GM12801 (cell line): ENCODE results near the gene TMEM38A.

Experiments used
- TF ChIP-seq, protein P1 (sequence below): IDR thresholded peaks from one replicate; pipeline ENCODE4 v1.5.1; 2011; ENCODE audit warnings: control low read depth; ENCODE audit not compliant: insufficient read length; ENCODE audit errors: extremely low read depth

TMEM38A gene, protein sequence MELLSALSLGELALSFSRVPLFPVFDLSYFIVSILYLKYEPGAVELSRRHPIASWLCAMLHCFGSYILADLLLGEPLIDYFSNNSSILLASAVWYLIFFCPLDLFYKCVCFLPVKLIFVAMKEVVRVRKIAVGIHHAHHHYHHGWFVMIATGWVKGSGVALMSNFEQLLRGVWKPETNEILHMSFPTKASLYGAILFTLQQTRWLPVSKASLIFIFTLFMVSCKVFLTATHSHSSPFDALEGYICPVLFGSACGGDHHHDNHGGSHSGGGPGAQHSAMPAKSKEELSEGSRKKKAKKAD

GRCh38 chr19:16660763-16661479, at the start of gene TMEM38A:
Gene TMEM38A (plus strand): TSS chr19:16661139. CDS start chr19:16661218, 79 bp downstream.
- TF ChIP-seq, protein P1, sequence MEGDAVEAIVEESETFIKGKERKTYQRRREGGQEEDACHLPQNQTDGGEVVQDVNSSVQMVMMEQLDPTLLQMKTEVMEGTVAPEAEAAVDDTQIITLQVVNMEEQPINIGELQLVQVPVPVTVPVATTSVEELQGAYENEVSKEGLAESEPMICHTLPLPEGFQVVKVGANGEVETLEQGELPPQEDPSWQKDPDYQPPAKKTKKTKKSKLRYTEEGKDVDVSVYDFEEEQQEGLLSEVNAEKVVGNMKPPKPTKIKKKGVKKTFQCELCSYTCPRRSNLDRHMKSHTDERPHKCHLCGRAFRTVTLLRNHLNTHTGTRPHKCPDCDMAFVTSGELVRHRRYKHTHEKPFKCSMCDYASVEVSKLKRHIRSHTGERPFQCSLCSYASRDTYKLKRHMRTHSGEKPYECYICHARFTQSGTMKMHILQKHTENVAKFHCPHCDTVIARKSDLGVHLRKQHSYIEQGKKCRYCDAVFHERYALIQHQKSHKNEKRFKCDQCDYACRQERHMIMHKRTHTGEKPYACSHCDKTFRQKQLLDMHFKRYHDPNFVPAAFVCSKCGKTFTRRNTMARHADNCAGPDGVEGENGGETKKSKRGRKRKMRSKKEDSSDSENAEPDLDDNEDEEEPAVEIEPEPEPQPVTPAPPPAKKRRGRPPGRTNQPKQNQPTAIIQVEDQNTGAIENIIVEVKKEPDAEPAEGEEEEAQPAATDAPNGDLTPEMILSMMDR = no peak

- TF ChIP-seq, protein P1 = no peak
Measured at GRCh38 chr19:16612636-16613035, 48.3 kb upstream of the TMEM38A start.

- TF ChIP-seq, protein P1 = no peak
Measured at GRCh38 chr19:16613841-16614240, 47.1 kb upstream of the TMEM38A start.

DNA sequence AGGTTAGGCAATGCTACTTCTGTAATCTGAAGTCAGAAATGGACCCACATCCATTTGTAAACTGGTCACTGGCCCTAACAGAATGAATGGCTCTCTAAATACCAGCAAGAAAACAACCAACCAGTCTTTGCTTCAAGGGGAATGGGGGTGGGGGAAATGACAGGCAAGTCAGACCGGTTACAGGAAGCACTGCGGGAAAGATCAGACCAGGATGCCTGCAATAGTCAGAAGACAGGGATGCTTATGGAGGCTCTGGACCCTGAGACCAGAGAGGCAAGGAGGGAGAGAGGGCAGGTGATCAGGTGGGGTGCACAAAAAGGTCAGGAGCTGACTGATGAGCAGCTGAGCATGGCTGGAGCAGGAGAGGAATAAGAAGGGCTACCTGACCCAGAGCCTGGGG, 46.0 kb upstream of the TMEM38A start:
- TF ChIP-seq, protein P1 = no peak

GRCh38 chr19:16615808-16616207, 45.1 kb upstream of the TMEM38A start:
- TF ChIP-seq, protein P1 = no peak

GRCh38 chr19:16618248-16618647, 42.7 kb upstream of the TMEM38A start:
- TF ChIP-seq, protein P1 = no peak

GRCh38 chr19:16619457-16619856, 41.5 kb upstream of the TMEM38A start:
- TF ChIP-seq, protein P1 = no peak
